Retinal pigment epithelial cell (primary cell): ENCODE data around the gene NRXN2.

Experiments used
- DNase-seq: peaks from one replicate; pipeline ENCODE4 v3.0.0-alpha.2; 2010; ENCODE audit warnings: low read depth
- H3K4me3 ChIP-seq: 2 replicates; pipeline ENCODE4 v1.5.1; 2011; ENCODE audit warnings: mild to moderate bottlenecking, low read length, control low read depth, moderate library complexity
- TF ChIP-seq, protein P1 (sequence below): conservative IDR thresholded peaks from 2 replicates; pipeline ENCODE4 v1.5.1; 2011; ENCODE audit warnings: low read depth, low read length, control low read depth, inconsistent platforms

The NRXN2 gene

DNA sequence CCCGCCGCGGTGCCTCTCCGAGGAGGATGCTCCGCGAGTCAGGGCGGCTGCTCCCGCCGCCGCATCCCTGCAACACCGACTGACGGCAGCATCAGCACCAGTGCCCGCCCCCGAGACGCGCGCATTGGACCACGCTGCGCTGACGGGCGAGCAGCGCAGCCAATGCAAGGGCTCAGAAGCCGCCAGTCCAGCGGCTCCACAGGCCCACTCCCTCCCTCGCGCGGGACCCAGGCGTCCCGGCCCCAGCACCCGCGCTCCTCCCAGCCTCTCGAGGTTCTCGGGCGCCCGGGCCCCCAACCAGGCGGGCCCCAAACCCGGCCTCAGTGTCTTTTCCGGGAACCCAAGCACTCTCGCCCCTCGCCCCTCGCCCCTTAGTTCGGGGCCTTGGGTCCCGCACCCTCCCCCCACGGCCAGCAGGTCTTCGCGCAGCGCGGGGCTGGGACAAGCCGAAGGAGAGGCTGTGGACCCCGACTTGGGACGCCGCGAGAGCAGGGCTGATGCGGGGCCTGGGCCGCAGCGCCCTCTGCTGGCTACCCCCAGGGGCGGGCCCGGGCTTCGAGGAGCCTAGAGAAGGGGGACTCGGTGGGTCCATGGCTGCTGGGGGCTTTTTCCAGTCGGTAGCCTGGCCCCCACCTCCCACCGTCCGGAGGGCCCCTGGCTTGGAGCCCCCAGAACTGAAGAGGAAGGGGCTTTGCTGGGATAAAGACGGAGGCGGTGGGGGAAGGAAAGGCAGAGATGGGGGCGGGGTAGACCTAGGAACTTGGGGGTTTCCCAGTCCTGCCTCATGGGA lies at the start of gene NRXN2:
NRXN2 (minus strand) TSS at position 81 of the 790 bp plus-strand sequence. CDS start 9,498 bp downstream, outside the sequence.
- TF ChIP-seq, protein P1, sequence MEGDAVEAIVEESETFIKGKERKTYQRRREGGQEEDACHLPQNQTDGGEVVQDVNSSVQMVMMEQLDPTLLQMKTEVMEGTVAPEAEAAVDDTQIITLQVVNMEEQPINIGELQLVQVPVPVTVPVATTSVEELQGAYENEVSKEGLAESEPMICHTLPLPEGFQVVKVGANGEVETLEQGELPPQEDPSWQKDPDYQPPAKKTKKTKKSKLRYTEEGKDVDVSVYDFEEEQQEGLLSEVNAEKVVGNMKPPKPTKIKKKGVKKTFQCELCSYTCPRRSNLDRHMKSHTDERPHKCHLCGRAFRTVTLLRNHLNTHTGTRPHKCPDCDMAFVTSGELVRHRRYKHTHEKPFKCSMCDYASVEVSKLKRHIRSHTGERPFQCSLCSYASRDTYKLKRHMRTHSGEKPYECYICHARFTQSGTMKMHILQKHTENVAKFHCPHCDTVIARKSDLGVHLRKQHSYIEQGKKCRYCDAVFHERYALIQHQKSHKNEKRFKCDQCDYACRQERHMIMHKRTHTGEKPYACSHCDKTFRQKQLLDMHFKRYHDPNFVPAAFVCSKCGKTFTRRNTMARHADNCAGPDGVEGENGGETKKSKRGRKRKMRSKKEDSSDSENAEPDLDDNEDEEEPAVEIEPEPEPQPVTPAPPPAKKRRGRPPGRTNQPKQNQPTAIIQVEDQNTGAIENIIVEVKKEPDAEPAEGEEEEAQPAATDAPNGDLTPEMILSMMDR = peak; percentile 93
- peak; percentile 24 for DNase-seq
- peak within 1 kb of the TSS; percentile 59 for H3K4me3 ChIP-seq

DNA sequence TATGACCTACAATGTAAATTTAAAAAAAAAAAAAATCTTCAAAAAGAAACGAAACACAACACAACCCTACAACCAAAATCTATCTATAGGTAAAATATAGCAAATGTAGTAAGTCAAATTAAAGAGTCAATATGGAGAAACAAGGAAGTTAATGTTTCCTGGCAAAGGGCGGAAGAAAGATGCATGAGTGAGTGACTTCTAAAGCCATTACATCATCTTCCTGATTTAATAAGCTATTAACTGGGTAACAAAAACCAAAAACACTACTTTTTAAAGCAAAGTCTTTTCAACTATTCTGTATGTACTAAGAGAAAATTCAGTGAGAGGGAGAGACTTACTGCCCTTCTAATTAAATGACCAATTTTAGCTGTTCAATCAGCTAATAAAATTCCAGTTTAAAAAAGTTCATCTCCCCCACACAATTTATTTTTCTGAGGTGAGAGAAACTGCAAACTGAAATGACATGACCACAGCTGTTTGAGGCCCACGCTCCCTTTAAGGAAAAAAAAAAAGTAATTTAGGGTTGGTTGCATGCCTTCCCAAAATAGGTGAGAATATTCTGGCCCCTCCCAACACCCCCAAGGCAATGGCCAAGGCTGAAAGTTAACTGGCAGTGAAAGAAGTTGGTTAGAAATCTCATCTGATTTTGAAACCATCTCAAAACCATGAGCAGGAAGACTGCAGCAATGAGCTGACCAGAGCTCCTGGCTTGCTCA lies 49.5 kb upstream of the NRXN2 start:
- no peak overlapping the region for H3K4me3 ChIP-seq
- TF ChIP-seq, protein P1 = no peak
- no peak for DNase-seq

DNA sequence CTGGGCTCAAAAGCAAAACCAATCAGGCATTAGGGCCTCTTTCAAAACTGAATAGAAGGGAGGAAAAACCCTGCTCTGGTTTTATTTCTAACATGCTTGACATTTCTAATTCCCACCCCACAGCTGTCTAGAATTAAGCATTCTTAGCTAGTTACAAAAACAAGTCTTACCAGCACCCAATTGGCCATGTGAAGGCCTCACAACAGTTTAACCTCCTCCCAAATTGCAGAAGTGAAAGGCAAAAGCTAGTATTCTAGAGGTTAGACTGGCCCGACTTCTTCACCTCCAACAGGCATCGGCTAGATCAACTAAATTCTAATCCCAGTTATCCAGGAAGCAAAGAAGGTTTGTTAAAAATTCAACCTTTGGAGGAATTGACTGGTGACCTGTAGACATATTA lies 48.9 kb upstream of the NRXN2 start:
- H3K4me3 ChIP-seq = no peak overlapping the region
- TF ChIP-seq, protein P1 = no peak
- no peak for DNase-seq

DNA sequence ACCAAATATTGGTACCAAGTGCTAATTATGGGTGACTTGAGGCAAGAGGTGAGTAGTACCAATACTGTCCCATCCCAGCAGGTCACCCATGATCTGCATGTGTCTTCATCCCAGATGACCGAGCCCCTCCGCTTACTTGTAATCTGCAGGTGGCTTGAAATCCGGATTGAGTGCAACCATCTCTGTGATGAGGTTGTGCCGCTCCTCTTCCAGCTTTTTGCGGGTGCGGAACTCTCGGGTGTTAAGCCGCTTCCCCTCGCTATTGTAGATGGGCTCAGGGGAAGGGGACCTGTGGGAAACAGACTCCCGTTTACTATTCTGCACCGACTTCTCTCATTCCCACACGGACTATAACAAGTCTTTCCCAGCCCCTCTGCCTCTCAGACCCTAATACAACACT lies 47.1 kb upstream of the NRXN2 start:
- TF ChIP-seq, protein P1 = no peak
- DNase-seq = no peak
- no peak overlapping the region for H3K4me3 ChIP-seq

DNA sequence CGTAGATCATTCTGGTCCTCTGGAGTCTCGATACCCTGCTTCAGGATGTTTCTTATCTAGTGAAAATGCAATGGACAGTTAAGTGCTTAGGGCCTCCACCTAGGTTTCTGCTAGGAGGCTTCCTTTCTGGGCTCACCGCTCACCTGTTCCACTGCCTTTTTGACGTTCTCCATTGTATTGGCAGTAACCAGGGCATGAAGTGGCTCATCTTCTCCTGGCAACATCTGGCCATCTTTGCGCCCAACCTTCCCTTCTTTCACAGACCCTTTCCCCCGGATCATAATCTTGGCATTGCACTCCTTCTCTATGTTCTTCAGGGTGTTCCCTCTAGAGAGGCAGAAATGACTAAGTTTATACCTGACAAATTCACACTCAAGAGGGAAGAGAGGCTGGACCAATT lies 46.3 kb upstream of the NRXN2 start:
- DNase-seq = no peak
- TF ChIP-seq, protein P1 = no peak
- no peak overlapping the region for H3K4me3 ChIP-seq

DNA sequence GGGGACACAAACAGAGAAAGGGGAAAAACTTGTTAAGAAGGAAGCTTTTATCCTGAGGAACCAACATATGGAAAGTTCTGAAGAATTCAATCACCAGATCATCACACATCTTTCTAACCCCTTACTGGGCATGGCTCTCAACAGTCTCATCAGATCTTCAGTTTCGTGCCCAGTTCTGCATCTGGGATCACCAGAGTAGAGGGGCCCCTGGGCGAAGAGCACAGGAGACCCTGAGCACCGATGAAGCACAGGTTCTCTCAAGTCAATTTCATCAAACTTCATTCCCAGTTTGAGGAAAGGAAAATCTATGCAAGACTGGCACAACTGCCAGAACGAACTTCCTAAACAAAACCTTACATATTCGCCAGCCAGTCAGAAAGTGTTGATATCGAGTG lies 45.3 kb upstream of the NRXN2 start:
- DNase-seq = no peak
- TF ChIP-seq, protein P1 = no peak
- H3K4me3 ChIP-seq = no peak overlapping the region
